ENCODE data around the gene PQBP1.

The PQBP1 gene

DNA sequence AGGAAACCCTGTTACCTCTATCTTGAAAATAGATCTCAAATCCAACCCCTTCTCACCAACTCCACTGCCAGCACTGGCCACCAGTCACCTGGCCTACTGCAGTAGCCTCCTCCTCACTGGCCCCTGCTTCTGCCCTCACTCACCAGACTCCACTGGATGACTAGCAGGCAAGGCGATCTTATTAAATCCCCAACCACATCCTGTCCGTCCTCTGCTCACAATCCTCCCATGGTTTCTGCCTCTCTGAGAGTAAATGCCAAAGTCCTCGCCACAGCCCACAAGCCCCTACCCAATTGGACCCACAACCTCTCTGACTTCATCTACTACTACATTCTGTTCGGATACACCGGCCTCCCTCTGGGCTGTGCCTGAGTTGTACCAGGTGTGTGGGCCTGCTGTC lies 26.5 kb downstream of the PQBP1 start:
- TF ChIP-seq CTCF (IDR thresholded peaks at IDR 0.05; ENCODE audit: control insufficient read depth, extremely low read depth, insufficient read depth), result no peak
- H3K4me3 ChIP-seq (ENCODE audit: low read depth, low read length), result no peak overlapping the region
- no peak for DNase-seq (ENCODE audit: low read depth)

- no peak for DNase-seq (ENCODE audit: low read depth)
- H3K4me3 ChIP-seq (ENCODE audit: low read depth, low read length), result no peak overlapping the region
Measured at GRCh38 chrX:48927123-48927522, 29.4 kb downstream of the PQBP1 start.

DNA sequence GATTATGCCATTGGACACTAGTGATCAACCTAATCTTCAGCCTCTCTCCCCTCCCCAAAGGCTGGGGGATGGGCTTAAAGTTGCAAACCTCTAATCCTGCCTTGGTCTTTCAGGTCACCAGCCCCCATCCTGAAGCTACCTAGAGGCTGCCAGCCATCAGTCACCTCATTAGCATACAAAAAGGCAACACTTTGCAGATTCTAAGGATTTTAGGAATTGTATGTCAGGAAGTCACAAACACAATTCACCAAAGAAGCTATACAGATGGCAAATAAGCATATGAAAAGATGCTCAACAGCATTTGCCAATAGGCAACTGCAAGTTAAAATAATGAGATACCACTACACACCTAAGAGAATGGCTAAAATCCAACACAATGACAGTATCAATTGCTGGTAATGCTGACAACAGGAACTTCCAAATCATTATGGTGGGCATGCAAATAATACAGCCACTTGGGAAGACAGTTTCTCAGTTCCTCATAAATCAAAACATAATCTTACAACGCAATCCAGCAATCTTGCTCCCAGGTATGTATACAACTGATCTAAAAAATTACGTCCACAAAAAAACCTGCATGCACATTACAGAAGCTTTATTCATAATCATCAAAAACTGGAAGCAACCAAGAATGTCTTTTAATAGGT lies 30.1 kb downstream of the PQBP1 start:
- no peak overlapping the region for H3K4me3 ChIP-seq (ENCODE audit: low read depth, low read length)
- no peak for DNase-seq (ENCODE audit: low read depth)
- TF ChIP-seq CTCF (IDR thresholded peaks at IDR 0.05; ENCODE audit: control insufficient read depth, extremely low read depth, insufficient read depth), result no peak

More at GRCh38 chrX:48927123-48927522, 29.4 kb downstream of the PQBP1 start:
- no peak for TF ChIP-seq CTCF (IDR thresholded peaks at IDR 0.05; ENCODE audit: control insufficient read depth, extremely low read depth, insufficient read depth)

- TF ChIP-seq CTCF (IDR thresholded peaks at IDR 0.05; ENCODE audit: control insufficient read depth, extremely low read depth, insufficient read depth), result no peak
- DNase-seq (ENCODE audit: low read depth), result no peak
- H3K4me3 ChIP-seq (ENCODE audit: low read depth, low read length), result no peak overlapping the region
Measured at GRCh38 chrX:48933757-48934156, 36.0 kb downstream of the PQBP1 start.

- no peak for DNase-seq (ENCODE audit: low read depth)
- TF ChIP-seq CTCF (IDR thresholded peaks at IDR 0.05; ENCODE audit: control insufficient read depth, extremely low read depth, insufficient read depth), result no peak
- no peak overlapping the region for H3K4me3 ChIP-seq (ENCODE audit: low read depth, low read length)
Measured at GRCh38 chrX:48934581-48935300, 37.0 kb downstream of the PQBP1 start.

DNA sequence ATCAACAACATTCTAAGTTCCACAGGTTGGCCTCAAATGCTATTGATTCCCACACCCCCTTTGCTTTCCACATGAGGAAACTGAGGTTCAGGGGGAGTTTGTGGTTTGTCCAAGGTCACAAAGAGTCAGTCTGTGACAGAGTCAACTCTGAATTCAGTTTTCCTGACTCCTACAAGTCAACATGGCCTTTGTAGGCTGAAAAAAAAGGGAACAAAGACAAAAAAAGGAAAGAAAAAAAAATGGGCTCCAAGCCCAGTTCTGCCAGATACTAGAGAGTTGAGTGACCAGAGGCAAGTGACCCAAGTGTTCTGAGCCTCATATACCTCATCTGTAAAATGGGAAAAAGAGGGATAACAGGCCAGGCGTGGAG lies 37.6 kb downstream of the PQBP1 start:
- no peak overlapping the region for H3K4me3 ChIP-seq (ENCODE audit: low read depth, low read length)
- no peak for TF ChIP-seq CTCF (IDR thresholded peaks at IDR 0.05; ENCODE audit: control insufficient read depth, extremely low read depth, insufficient read depth)
- no peak for DNase-seq (ENCODE audit: low read depth)
